ENCODE results near the gene MYH6. TPM values are rescaled to one million over a fixed set of nuclear protein-coding genes. Genes with fewer than 3 reads are reported as not detected.

MYH6 gene
- polyA plus RNA-seq, 5 donors: 0.03 to 0.18 TPM; not detected in 3

GRCh38 chr14:23378612-23379220 lies 29.4 kb downstream of the MYH6 start:
- DNase-seq: no peak

- no peak for DNase-seq
Observed at GRCh38 chr14:23377573-23378563, 30.2 kb downstream of the MYH6 start.

GRCh38 chr14:23377198-23377550 lies 30.9 kb downstream of the MYH6 start:
- no peak for DNase-seq

- peak in 1 of 2 donors; percentile 30 for DNase-seq
Observed at GRCh38 chr14:23376482-23377197, 31.4 kb downstream of the MYH6 start, which contains the start of gene CMTM5. Gene CMTM5 (plus strand): TSS chr14:23377046. CDS start chr14:23377252, 206 bp downstream.

- no peak for DNase-seq
Observed at GRCh38 chr14:23375527-23376251, 32.4 kb downstream of the MYH6 start.

- no peak for DNase-seq
Observed at GRCh38 chr14:23373041-23373440, 35.0 kb downstream of the MYH6 start.

- no peak for DNase-seq
Observed at GRCh38 chr14:23372509-23372908, 35.6 kb downstream of the MYH6 start, which contains the start of gene IL25. Gene IL25 (plus strand): TSS chr14:23372809.

GRCh38 chr14:23371865-23372264 lies 36.2 kb downstream of the MYH6 start:
- DNase-seq: no peak

- DNase-seq: no peak
Observed at GRCh38 chr14:23370221-23370620, 37.9 kb downstream of the MYH6 start.

GRCh38 chr14:23366426-23366921 lies 41.6 kb downstream of the MYH6 start:
- DNase-seq: peak; percentile 86 to 91

GRCh38 chr14:23365732-23366425 lies 42.2 kb downstream of the MYH6 start:
- DNase-seq: peak in 1 of 2 donors; percentile 92

GRCh38 chr14:23365036-23365731 lies 42.9 kb downstream of the MYH6 start, which contains the start of gene EFS:
Gene EFS (minus strand): TSS chr14:23365172. CDS start chr14:23365025, 147 bp downstream.
- peak; percentile 46 to 61 for DNase-seq

- peak; percentile 38 to 42 for DNase-seq
Observed at GRCh38 chr14:23364164-23365035, 43.7 kb downstream of the MYH6 start.

GRCh38 chr14:23362200-23362599 lies 45.9 kb downstream of the MYH6 start:
- no peak for DNase-seq

GRCh38 chr14:23361763-23362162 lies 46.3 kb downstream of the MYH6 start:
- no peak for DNase-seq

GRCh38 chr14:23361320-23361719 lies 46.8 kb downstream of the MYH6 start:
- no peak for DNase-seq

GRCh38 chr14:23360496-23360895 lies 47.6 kb downstream of the MYH6 start:
- no peak for DNase-seq

GRCh38 chr14:23359722-23360447 lies 48.2 kb downstream of the MYH6 start:
- no peak for DNase-seq
